ENCODE results near the gene PLAC8L1.
A peak's percentile ranks its signal among the peaks of the same experiment; 100 is the strongest.

Gene PLAC8L1

DNA sequence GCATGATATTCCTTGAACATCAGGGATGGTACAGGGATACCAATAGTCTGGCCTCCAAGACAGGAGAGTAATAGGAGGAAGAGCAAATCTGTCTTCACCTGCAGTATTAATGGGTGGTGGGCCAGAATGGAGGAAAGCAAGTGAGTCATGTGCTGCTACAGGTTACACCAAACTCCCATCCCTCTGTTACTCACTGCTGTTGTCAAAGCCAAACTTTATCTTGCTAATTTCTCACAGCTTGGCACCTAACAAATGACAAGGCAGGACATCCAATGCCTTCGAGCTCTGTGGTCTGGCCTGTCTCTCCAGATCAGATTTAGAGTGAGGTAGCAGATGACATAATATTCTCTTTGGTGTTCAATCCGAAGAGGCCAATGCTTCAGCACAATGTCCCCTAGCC lies 26.8 kb downstream of the PLAC8L1 start:
- no peak for DNase-seq

DNA sequence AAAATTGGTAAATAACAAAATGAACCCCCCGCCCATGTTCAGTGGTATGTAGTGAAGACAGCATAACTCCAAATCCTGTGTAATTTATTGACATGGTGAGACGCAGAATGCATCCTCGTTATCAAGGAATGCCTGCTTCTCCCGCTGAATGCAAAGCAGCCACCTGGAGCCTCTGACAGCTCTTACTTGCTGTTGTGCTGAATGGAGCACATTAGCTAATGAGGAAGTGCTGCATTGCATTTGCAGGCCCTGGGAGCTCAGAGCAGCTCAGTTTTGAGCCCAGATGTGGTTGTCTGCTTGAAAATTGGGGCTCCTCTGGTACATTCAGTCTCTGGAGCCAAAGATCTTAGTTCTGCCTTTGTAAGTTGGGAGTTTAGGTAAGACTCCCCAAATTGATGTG lies 28.9 kb downstream of the PLAC8L1 start:
- no peak for DNase-seq

DNA sequence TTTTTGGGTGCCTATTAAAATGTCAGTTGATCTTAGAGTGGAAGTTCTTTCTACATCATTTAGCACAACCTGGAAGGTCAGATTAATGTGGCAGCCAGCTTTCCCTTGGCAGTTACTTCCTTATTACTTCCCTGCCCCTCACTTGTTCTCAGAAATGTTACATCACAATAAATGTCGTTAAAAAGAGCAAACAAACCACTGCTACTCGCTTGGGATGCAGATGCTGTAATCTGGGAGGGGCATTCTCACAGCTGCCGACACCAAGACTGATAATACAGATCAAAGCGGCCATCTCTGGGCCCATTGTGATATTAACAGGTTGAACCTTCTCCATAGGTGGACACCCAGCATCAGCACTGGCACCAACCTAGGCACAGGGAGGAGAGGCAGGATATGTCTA lies 29.3 kb downstream of the PLAC8L1 start:
- no peak for DNase-seq

DNA sequence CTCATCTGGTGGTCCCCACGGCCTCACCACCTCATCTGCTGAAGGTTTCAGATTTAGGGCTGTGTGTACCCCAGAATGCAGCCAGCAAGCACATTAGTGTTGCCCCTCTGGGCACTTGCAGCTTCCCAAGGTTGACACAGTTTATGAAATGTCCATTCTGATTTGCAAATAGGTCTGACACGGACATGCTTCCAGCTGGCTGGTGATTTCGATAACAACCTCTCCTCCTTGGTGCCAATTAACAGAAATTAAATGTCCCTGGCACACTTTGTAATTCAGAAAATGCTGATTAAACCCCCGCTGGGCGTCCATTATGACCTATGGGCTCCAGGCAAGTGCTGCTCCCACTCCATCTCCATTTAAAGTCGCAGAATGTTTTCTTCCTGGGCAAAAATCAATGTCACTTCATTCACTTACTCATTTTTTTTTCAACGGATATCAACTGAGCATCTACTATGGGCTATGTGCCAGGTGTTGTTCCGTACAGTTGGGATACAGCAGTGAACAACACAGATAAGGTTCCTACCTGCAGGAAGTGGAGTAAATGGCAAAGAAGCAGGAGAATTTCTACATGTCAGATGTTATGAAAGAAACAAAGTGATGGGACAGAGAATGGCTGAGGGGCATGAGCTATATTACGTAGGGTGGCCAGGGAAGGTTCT lies 32.0 kb downstream of the PLAC8L1 start:
- no peak for DNase-seq

DNA sequence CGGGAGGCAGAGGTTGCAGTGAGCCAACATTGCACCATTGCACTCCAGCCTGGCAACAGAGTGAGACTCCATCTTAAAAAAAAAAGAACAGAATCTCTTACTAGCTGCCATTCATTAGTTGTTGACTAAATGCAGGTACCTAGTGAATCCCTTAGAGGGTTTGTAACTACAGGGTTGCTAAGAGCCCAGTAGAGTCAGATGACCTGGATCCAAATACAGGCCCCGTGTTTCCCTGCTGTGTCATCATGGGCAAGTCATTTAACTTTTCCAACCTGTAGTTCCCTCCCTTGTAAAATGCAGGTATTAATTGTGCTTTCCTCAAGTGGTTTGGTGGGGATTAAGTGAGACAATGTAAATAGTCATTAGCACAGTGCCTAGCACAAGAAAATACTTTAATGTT lies 32.8 kb downstream of the PLAC8L1 start:
- DNase-seq, result no peak

DNA sequence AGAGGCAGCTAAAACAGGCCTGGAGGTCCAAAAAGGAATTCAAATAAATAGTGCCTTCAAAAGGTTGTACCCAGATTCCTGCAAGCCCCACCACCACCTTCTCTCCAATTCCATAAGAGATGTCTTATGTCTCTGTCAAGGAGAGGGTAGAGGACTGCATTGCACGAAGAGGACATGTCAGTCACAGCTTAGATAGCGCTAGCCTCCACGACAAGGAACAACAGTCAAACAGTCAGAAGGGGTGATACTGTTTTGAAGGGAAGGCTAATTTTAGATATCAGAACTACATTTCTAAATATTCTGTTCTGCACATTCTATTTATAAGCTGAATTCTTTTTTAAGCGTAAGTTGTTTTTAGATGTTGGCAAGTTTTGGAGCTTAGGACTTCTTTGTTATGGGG lies 34.2 kb downstream of the PLAC8L1 start:
- no peak for DNase-seq

DNA sequence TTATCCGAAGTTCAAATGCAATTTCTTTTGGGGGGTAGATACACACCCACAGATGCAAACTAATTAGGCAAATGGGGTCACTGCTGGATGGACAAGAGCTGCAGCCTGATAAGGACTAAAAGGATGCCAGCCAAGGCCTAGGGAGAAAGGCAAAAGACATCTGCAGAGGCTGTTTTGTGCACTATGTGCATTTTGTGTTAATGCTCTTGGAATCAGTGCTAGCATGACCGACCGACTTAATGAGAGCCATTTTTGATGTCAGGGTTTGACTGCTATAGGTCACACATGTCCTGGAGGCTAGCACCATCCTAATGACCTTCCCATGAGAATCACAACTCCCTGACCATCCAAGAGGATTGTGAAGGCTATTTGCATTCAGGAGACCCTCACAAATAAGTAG lies 34.6 kb downstream of the PLAC8L1 start:
- no peak for DNase-seq

DNA sequence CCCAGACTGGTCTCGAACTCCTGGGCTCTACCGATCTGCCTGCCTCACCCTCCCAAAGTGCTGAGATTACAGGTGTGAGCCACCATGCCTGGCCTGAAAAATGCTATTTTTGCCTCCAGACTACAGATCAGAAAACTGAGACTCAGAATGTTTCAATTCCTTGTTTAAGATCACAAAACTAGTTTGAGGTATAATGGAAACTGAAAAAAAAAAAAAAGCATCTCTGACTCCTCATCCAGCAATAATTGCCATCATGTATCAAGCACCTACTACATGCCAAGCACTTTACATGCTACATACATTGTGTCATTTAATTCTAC lies 35.6 kb downstream of the PLAC8L1 start:
- DNase-seq, result no peak

DNA sequence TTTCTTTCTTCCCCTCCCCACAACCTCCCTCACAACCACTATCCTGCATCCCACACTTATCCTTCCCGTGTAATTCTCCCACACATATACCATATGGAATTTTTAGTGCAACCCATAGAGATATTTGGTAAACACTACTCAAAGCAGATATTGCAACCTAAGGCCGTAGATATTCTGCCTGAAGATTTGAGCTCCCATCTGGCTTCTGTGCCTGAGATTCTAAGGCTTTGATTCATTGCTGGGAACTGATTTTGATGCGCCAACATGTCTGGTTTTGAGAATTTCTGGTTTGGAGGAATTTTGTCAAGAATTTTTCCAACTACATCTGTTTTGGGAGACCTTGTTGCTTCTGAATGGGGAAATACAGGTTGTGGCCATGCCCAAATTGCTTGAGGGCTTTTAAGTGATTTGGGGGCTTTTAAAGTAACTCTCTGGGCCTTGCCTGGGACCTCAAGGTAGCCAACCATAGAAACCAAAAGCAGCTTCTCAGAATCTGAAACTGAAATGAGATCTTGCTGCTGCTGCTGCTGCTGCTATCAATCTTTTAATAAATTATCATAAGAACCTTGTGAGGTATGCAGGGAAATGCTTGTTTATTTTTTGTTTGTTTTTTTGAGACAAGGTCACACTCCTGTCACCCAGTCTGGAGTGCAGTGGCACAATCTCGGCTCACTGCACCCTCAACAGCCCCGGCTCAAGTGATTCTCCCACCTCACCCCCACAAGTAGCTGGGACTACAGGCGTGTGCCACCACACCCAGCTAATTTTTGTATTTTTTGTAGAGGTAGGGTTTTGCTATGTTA lies 36.2 kb downstream of the PLAC8L1 start:
- no peak for DNase-seq

DNA sequence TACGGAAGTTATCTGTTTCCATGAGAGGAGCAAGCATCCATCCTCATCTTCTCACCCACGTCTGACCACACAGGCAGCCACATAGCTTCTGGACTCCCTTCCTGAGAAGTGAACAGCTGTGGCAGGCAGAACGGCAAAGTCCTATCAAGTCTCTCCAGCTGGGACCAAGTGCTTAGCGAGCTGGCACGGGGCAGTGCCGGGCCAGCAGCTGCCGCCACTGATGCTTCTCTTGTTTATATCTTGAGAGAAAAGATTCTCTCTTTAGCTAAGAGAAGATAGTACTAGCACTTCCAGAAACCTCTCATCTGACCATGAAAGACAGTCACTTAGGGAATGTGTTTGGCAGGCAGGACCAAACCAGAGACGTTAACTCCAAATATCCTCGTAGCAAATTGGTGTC lies 37.2 kb downstream of the PLAC8L1 start:
- no peak for DNase-seq

DNA sequence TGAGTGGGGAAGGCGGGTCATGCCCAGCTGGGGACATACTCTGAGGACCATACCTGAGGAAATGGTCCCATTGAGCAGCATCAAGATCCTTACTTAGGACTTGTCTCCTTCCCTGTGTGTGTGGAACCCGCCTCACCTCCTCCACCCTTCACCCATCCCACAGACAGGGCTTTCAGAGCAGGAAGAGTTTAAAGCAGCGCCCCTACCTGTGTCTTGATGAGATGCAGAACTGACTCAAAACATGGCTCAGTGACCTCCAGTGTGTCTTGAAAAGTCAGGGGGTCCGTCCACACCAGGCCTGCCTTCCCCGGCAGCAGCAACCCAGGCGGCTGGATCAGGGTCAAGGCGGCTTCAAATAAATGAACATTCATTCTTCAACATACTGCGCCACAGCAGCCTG lies 38.4 kb downstream of the PLAC8L1 start:
- DNase-seq, result no peak

DNA sequence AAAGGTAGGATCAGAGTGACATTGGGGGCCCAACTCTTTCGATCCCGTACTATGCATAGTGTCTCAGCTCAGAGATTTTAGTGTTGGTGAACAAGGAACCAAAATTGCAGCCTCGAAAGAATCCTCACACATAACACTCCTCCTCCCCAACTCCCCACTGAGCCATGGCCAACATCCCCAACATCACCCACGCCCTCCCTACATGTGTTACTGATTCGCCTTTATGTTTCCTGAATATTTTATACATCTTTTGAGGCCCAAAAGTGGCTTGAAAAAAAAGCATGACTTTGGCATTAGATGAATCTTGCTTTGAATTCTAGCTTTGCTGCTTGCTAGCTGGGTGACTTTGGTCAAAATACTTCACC lies 45.2 kb downstream of the PLAC8L1 start:
- no peak for DNase-seq

DNA sequence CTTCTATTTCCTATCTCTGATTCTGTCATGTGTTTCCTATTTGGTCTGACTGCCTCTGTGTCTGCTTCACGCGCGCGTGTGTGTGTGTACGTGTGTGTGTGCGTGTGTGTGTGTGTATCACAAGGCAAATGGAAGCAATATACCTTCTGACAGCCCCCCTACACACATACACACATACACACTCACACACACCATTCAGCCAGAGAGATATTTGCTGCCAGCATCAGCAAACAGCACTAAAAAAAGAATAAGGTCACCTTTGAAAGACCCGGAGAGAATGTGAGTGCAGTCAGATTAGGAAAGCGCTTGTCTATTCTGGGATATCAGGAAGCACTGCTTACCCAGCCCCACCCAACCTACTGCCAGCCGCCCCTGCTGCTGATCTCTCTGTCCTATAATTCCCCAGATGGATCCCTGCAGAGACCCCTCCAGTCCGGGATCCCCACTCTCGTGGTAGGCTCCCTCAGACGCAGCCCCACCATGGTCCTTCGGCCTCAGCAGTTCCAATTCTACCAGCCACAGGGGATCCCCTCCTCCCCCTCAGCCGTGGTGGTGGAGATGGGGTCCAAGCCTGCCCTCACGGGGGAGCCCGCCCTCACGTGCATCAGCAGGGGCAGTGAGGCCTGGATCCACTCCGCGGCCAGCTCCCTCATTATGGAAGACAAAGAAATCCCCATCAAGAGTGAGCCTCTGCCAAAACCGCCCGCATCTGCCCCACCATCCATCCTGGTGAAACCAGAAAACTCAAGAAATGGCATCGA lies 45.7 kb downstream of the PLAC8L1 start:
- peak; percentile 10 for DNase-seq

DNA sequence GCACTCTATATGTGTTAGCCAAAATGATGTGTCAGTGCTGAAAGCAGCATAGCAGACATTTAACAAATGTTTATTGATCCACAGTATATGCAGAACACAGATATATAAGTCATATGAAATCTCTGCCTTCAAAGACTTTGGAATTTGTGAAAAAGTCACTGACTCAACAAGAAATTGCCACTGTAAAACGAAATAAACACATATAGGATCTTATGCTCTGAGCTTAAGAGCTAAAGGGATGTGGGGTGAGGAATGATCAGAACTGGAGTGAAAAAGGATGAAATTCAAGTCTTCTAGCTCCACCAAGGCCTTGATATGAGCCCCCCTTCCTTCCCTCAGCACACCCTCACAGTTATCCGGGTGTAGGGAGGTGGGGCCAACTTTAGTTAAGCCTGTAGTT lies 49.9 kb downstream of the PLAC8L1 start:
- DNase-seq, result no peak

DNA sequence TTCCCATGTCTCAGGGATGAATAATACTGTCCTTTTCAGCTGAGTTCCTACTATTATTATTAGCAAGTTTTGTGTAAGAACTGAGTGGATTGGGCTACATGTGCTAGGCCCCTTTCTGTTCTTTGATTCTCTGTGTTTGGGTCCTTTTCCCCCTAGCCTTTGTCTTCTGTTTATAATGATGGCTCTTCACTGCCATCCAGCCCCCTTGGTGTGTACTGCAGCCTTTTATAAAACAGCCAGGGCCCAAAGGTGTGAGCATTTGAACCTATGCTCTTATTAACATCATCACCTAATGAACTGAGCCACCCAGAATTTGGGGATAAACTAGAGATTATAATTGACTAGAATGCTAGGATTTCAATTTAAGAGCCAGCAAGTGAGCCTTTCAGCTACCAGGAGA lies 52.6 kb downstream of the PLAC8L1 start:
- DNase-seq, result no peak

DNA sequence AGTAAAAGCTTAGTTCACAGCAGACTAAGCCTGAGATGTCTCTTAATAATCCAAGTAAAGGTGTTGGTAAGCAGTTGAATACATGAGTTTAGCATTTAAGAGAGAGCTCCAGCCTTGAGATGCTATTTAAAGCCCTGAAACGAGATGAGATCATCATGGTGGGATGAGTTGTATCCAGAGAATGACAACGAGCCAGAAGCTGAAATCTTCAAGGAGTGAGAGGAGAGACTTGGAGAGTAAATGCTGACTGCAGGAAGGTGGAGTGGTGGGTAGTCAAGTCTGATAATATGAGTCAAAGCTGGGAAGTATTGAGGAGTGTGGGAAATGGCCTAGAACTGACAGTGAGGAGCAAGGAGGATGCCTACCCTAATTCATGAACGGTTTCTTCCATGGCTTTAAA lies 53.7 kb downstream of the PLAC8L1 start:
- DNase-seq, result peak; percentile 79

DNA sequence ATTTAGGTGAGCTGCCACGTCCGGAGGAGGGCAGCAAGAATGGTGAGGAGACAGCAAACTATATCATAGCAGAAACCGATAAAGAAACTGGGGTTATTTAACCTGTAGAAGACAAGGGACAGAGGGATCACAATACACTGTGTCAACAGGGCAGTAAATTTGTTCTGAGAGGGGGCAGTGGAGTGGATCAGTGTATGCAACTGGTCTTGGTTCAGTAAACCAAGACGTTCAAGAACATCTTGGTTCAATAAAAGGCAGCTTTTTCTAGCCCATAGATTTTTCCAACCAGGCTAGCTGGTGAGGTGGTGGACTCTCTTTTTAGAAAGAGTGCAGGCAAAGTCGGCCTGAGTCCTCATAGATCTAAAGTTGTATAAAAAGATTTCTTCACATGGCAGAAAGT lies 55.3 kb downstream of the PLAC8L1 start:
- DNase-seq, result no peak

DNA sequence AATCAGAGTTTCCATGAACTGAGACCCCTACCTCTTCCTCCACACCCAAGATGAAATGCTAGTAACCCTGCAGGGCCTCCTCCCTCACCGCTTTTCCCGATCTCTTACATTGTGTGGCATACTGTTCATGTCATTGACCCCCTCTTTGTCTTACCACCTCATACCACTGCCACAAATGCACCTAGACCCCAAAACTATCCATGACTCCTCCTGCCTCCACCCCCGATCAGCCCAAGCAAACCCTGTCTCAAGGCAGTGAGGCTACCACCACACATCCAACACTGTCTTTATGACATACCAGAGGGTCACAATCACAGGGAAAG lies 55.7 kb downstream of the PLAC8L1 start:
- DNase-seq, result no peak

DNA sequence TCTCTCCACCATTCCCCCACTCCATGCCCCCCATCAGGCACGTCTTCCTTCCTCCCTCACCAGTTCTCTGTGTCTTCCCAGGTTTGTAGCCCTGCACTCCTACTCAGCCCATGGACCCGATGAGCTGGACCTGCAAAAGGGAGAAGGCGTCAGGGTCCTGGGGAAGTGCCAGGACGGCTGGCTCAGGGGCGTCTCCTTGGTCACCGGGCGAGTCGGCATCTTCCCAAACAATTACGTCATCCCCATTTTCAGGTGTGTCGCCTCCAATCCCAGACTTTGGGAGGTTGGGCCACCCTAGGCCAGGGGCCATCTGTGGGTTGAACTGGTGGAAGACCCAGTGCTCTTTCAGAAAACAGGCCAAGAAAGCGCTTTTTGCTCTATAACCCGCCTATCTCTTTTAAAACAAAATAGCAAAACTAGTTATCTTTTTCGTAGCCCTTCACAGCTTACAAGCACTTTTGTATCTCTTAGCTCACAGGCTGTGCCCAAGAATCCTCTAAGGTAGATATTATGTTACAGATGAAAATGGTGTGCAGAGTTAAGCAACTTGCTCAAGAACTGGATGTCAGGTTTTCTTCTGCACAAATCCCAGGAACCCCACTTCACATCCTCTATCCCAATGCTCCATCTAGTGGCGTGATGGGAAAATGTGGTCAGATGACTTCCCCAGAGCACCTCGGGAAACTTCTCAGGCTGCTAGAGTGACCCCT lies 56.2 kb downstream of the PLAC8L1 start:
- peak; percentile 73 for DNase-seq

DNA sequence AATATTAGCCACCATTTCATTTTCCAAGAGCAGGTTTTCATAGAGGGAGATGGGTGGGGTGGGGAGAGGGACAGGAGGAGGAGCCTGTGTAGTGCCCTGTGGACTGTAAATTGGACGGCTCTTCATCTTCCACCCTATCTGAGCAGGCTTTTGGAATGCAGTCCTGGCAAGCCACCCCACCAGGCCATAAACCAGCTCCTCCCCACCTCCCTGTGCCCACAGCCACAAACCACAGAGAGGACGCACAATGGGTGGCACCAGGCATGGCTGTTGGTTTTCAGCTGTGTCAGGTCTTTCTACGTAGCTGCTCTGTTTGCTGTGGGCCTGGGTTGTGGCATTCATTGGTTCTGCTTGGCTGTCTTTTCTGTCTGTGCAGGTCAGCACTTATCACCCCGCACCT lies 58.0 kb downstream of the PLAC8L1 start:
- no peak for DNase-seq

DNA sequence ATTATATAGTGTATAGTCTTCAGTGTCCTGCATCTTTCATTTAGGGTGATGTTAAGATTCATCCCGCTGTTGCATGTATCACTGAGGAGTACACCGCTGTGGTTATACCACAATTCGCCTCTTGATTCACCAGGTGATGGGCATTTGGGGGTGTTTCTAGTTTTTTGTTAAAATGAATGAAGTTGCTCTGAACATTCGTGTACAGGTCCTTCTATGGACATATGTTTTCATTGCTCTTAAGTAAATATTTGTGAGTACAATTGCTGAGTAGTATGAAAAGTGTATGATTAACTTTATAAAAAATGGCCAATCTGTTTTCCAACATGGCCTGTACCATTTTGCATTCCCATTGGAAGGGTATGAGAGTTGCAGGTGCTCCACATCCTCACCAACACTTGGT lies 61.7 kb downstream of the PLAC8L1 start:
- no peak for DNase-seq

DNA sequence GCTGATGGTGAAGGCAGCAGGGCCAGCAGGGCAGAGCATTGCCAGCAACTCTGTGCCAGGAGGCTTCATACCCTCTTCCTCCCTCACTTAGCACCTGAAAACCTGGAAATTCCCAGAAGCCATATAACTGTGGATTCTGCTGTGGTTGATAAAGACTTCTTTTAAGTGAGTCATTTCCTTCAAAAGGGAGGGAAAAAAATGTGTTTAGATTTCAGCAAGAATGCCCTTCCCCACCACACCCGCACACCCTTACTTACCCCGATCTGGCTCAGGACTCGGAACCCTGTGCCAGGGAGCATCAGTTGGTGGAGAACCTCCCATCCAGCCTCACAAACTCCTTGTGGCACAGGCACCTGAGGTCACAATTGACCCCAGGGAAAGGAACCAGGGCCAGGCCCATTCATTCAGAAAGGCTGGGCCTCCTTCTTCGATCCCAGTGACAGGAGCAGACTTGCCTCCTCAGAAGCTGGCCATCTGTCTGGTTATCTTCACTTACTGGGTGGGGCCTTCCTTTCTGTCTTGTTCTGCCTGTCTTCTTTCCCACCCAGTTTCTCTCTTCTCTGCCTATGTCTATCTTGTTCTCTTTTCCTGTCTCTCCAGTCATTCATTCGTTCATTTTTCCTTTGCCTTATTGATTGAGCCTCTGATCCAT lies 62.6 kb downstream of the PLAC8L1 start:
- DNase-seq, result peak; percentile 68

DNA sequence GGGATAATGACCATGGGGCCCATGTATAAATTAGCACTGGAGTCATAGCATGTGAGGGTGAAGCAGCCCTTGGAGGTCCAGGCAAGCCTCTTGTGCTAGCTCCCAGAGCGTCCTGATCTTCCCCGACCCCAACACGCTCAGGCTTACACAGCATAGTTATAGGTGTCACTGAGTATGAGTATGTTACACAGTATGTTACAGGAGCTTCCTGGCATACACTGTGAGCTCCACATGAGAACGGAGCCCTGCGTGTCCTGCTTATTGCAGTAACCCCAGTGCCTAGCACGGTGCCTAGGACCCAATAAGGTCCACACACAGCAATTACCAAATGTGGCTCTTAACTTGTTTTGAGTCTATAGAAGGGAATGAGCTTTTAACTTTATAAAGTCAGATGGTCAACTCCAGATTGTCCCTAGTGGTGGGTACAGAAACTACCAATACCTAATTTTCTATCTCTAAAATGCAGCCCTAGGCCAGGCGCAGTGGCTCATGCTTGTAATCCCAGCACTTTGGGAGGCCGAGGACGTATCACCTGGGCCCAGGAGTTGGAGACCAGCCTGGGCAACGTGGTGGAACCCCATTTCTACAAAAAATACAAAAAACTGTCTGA lies 64.1 kb downstream of the PLAC8L1 start:
- DNase-seq, result no peak
